Measurements from ENCODE around the gene CACNA2D2. TPM values are rescaled to one million over a fixed set of nuclear protein-coding genes. Genes with fewer than 3 reads are reported as not detected.

The CACNA2D2 gene
- polyA plus RNA-seq, 1 of the 3 experiments (the other 2 are of a cell fraction): 1.1 TPM

DNA sequence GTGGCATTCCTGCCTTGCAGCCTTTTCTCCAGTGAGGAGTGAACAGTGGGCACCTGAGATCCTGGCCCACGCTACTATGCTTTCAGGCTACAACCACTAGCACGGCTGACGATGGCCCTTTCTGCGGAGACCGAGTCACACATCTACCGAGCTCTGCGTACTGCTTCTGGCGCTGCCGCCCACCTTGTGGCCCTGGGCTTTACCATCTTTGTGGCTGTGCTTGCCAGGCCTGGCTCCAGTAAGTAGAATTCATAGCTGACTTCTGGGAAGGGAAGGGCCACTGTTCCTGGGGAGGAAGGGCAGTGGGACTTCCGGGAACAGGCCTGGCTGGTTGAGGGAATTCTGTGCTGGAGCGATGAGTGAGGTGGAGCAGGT, 152.1 kb downstream of the CACNA2D2 start:
- no peaks in the 10 kb centered on the region for H3K9me2 ChIP-seq
- no peaks in the 10 kb centered on the region for H3K9me3 ChIP-seq
- H3K27ac ChIP-seq (ENCODE audit: low read depth in 2 of 2, low read length in 1 of 2): peak overlapping the region; percentile 31 to 62; a peak in 3 of 4 replicates
- CTCF ChIA-PET: interaction anchor here (1.1 to 6.0 kb wide), 5 partner anchors 30 to 264 kb away, joined by 3 to 45 read pairs (median 15); no protein-coding TSS in a partner anchor
- 26% methylated on average over 6 of the region's 11 CpGs for WGBS (ENCODE audit: low lambda C conversion rate)
- POLR2A ChIA-PET: interaction anchor here (0.7 to 3.6 kb wide), 11 partner anchors 8 to 218 kb away, joined by 3 to 31 read pairs (median 8); partner anchors contain the start of genes HEMK1 and TMEM115
- H3F3A ChIP-seq (replicated peaks; ENCODE audit: insufficient read depth): peaks cover 11% of the 10 kb centered on the region
- H3K27me3 ChIP-seq (ENCODE audit: insufficient read depth): no peaks in the 10 kb centered on the region
- H2AFZ ChIP-seq (ENCODE audit: low read depth): no peak overlapping the region
- peak overlapping the region; percentile 76 to 94 for H3K4me3 ChIP-seq (ENCODE audit: low read depth in 2 of 2, low read length in 1 of 2)
- H3K36me3 ChIP-seq (replicated peaks in 1 of 2; ENCODE audit: control insufficient read depth in 1 of 2, insufficient read depth in 2 of 2, low read length in 1 of 2): peaks cover 8 to 50% of the 10 kb centered on the region in 2 experiments
- H4K20me1 ChIP-seq (ENCODE audit: insufficient read depth): peaks cover 36% of the 10 kb centered on the region
- peaks cover 67% of the 10 kb centered on the region for H3K79me2 ChIP-seq (ENCODE audit: insufficient read depth)
- peak overlapping the region; percentile 98 for H3K4me2 ChIP-seq
- DNase-seq: no peak
- peaks cover 12 to 64% of the 10 kb centered on the region in 2 experiments; a peak in 2 of 4 replicates for H3K4me1 ChIP-seq (ENCODE audit: control insufficient read depth in 1 of 2, insufficient read depth in 2 of 2, low read depth in 1 of 2, low read length in 1 of 2)
- no peak for TF ChIP-seq FOXM1 (IDR thresholded peaks at IDR 0.05; ENCODE audit: low read depth)
- no peak for TF ChIP-seq GATA2 (CRISPR knock-in tag; IDR thresholded peaks at IDR 0.05)
- no peak for TF ChIP-seq FOXJ3 (CRISPR knock-in tag; IDR thresholded peaks at IDR 0.05)
- TF ChIP-seq GABPA (IDR thresholded peaks at IDR 0.05; ENCODE audit: low read depth): no peak
- TF ChIP-seq NFIC (IDR thresholded peaks at IDR 0.05; ENCODE audit: borderline replicate concordance): no peak
- TF ChIP-seq, protein P1, sequence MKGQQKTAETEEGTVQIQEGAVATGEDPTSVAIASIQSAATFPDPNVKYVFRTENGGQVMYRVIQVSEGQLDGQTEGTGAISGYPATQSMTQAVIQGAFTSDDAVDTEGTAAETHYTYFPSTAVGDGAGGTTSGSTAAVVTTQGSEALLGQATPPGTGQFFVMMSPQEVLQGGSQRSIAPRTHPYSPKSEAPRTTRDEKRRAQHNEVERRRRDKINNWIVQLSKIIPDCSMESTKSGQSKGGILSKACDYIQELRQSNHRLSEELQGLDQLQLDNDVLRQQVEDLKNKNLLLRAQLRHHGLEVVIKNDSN (IDR thresholded peaks at IDR 0.05; ENCODE audit: borderline replicate concordance, low read depth): no peak
- TF ChIP-seq, protein P2, sequence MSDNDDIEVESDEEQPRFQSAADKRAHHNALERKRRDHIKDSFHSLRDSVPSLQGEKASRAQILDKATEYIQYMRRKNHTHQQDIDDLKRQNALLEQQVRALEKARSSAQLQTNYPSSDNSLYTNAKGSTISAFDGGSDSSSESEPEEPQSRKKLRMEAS (IDR thresholded peaks at IDR 0.05; ENCODE audit: low read depth): no peak
- TF ChIP-seq SIN3A (IDR thresholded peaks at IDR 0.05; ENCODE audit: borderline replicate concordance, low read depth, low read length): no peak
- TF ChIP-seq CHD2 (IDR thresholded peaks at IDR 0.05; ENCODE audit: low read length, partially characterized antibody): no peak
- TF ChIP-seq TAF1 (IDR thresholded peaks at IDR 0.05; ENCODE audit: borderline replicate concordance, low read depth, low read length): no peak
- no peak for TF ChIP-seq EZH2phosphoT487 (IDR thresholded peaks at IDR 0.05; ENCODE audit: borderline replicate concordance, low read depth)
- no peak for TF ChIP-seq MEF2A (IDR thresholded peaks at IDR 0.05; ENCODE audit: borderline replicate concordance, low read depth)
- no peak; the same call in 1 of the 2 replicates for TF ChIP-seq POLR2AphosphoS5 (IDR thresholded peaks at IDR 0.05; ENCODE audit: low read depth, low read length)
- TF ChIP-seq, protein P3, sequence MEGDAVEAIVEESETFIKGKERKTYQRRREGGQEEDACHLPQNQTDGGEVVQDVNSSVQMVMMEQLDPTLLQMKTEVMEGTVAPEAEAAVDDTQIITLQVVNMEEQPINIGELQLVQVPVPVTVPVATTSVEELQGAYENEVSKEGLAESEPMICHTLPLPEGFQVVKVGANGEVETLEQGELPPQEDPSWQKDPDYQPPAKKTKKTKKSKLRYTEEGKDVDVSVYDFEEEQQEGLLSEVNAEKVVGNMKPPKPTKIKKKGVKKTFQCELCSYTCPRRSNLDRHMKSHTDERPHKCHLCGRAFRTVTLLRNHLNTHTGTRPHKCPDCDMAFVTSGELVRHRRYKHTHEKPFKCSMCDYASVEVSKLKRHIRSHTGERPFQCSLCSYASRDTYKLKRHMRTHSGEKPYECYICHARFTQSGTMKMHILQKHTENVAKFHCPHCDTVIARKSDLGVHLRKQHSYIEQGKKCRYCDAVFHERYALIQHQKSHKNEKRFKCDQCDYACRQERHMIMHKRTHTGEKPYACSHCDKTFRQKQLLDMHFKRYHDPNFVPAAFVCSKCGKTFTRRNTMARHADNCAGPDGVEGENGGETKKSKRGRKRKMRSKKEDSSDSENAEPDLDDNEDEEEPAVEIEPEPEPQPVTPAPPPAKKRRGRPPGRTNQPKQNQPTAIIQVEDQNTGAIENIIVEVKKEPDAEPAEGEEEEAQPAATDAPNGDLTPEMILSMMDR (IDR thresholded peaks at IDR 0.05): no peak
- peak overlapping the region; percentile 33; the same call in 1 of the 2 replicates for H3K9ac ChIP-seq

All from SK-N-SH (cell line).